Astrocyte (in vitro differentiated cells and primary cell): ENCODE measurements around the gene BAIAP3. TPM values are rescaled to one million over a fixed set of nuclear protein-coding genes. Genes with fewer than 3 reads are reported as not detected.

ENCODE experiments used
- DNase-seq: peaks from one replicate; pipeline ENCODE4 v3.0.0-alpha.2; 2010; ENCODE audit warnings: low read depth
- FAIRE-seq: peaks from 2 replicates; lab custom pipeline; 2011; peaks lifted over from hg19 to GRCh38; lab: Jason Lieb, UNC
- H2AFZ ChIP-seq: 2 replicates; pipeline ENCODE4 v1.6.0; 2012; ENCODE audit warnings: low read depth, low read length, inconsistent platforms
- H3K27ac ChIP-seq: 2 replicates; pipeline ENCODE4 v1.5.1; 2011; ENCODE audit warnings: low read depth, low read length, inconsistent platforms
- H3K27me3 ChIP-seq: 2 replicates; pipeline ENCODE4 v1.6.0; 2011; ENCODE audit warnings: low read length, inconsistent platforms; ENCODE audit not compliant: insufficient read depth
- H3K36me3 ChIP-seq: 2 replicates; pipeline ENCODE4 v1.5.1; 2011; ENCODE audit warnings: low read length, inconsistent platforms; ENCODE audit not compliant: insufficient read depth
- H3K4me1 ChIP-seq: 2 replicates; pipeline ENCODE4 v1.5.1; 2011; ENCODE audit warnings: low read length, inconsistent platforms; ENCODE audit not compliant: insufficient read depth
- H3K4me2 ChIP-seq: 2 replicates; pipeline ENCODE4 v1.6.0; 2012; ENCODE audit warnings: low read length, inconsistent platforms
- H3K4me3 ChIP-seq: 2 replicates; pipeline ENCODE4 v1.5.1; 2011; ENCODE audit warnings: low read depth, mild to moderate bottlenecking, low read length, inconsistent platforms; ENCODE audit not compliant: insufficient read depth
- H3K79me2 ChIP-seq: 2 replicates; pipeline ENCODE4 v1.6.0; 2012; ENCODE audit warnings: mild to moderate bottlenecking, low read length, inconsistent platforms; ENCODE audit not compliant: insufficient read depth
- H3K9ac ChIP-seq: 2 replicates; pipeline ENCODE4 v1.6.0; 2012; ENCODE audit warnings: mild to moderate bottlenecking, low read length, inconsistent platforms
- H3K9me3 ChIP-seq: 2 replicates; pipeline ENCODE4 v1.5.1; 2012; ENCODE audit warnings: low read depth, mild to moderate bottlenecking, low read length, inconsistent platforms; ENCODE audit not compliant: insufficient read depth
- H4K20me1 ChIP-seq: 2 replicates; pipeline ENCODE4 v1.6.0; 2012; ENCODE audit warnings: low read length, inconsistent platforms; ENCODE audit not compliant: insufficient read depth
- H3K27ac Mint-ChIP-seq: one replicate; pipeline ENCODE4 v1.8.0; 2021; ENCODE audit warnings: mild to moderate bottlenecking, mixed read lengths; ENCODE audit not compliant: unreplicated experiment
- H3K27me3 Mint-ChIP-seq: one replicate; pipeline ENCODE4 v1.8.0; 2021; ENCODE audit warnings: low read depth, mixed read lengths; ENCODE audit not compliant: unreplicated experiment
- H3K36me3 Mint-ChIP-seq: one replicate; pipeline ENCODE4 v1.8.0; 2021; ENCODE audit warnings: low read depth, mixed read lengths; ENCODE audit not compliant: unreplicated experiment
- H3K4me1 Mint-ChIP-seq: one replicate; pipeline ENCODE4 v1.8.0; 2021; ENCODE audit warnings: low read depth, mixed read lengths; ENCODE audit not compliant: unreplicated experiment
- H3K4me3 Mint-ChIP-seq: one replicate; pipeline ENCODE4 v1.8.0; 2021; ENCODE audit warnings: mild to moderate bottlenecking, moderate library complexity, mixed read lengths; ENCODE audit not compliant: unreplicated experiment
- H3K9me3 Mint-ChIP-seq: one replicate; pipeline ENCODE4 v1.8.0; 2021; ENCODE audit warnings: mild to moderate bottlenecking, mixed read lengths; ENCODE audit not compliant: unreplicated experiment
- EZH2 ChIP-seq: IDR thresholded peaks from 2 replicates; pipeline ENCODE4 v1.6.1; 2012; ENCODE audit warnings: mild to moderate bottlenecking, low read length, inconsistent platforms; ENCODE audit not compliant: insufficient read depth
- total RNA-seq: library from RNA; stranded (reverse); gene quantifications from 2 replicates; pipeline ENCODE4 v1.2.1, GENCODE V29; 2021
- TF ChIP-seq, protein P1 (sequence below): IDR thresholded peaks from 2 replicates; pipeline ENCODE4 v1.5.1; 2011; ENCODE audit warnings: low read depth, mild to moderate bottlenecking, inconsistent platforms, low read length, moderate library complexity; ENCODE audit not compliant: insufficient read depth

BAIAP3 gene
- total RNA-seq, 1 donor from 2014 or later: 2.6 TPM

- Histone ChIP-seq H3K27ac (peak overlapping the region; percentile 56), H2AFZ (no peak overlapping the region), H3K4me1 (peaks cover 24% of the 10 kb centered on the region), H4K20me1 (peaks cover 62% of the 10 kb centered on the region), H3K79me2 (peaks cover 65% of the 10 kb centered on the region), H3K4me3 (peak overlapping the region; percentile 86), H3K4me2 (peak overlapping the region; percentile 100), H3K27me3 (no peaks in the 10 kb centered on the region), H3K9me3 (no peaks in the 10 kb centered on the region), H3K9ac (peak overlapping the region; percentile 99), H3K36me3 (peaks cover 5% of the 10 kb centered on the region)
- Mint-ChIP-seq H3K4me3 (peak overlapping the region; percentile 92), H3K27ac (peak overlapping the region; percentile 73), H3K4me1 (peaks cover 6% of the 10 kb centered on the region), H3K36me3 (peaks cover 2% of the 10 kb centered on the region), H3K27me3 (no peaks in the 10 kb centered on the region), H3K9me3 (no peaks in the 10 kb centered on the region)
- DNase-seq: no peak
- no peak for FAIRE-seq
- TF ChIP-seq EZH2: no peak
- TF ChIP-seq, protein P1, sequence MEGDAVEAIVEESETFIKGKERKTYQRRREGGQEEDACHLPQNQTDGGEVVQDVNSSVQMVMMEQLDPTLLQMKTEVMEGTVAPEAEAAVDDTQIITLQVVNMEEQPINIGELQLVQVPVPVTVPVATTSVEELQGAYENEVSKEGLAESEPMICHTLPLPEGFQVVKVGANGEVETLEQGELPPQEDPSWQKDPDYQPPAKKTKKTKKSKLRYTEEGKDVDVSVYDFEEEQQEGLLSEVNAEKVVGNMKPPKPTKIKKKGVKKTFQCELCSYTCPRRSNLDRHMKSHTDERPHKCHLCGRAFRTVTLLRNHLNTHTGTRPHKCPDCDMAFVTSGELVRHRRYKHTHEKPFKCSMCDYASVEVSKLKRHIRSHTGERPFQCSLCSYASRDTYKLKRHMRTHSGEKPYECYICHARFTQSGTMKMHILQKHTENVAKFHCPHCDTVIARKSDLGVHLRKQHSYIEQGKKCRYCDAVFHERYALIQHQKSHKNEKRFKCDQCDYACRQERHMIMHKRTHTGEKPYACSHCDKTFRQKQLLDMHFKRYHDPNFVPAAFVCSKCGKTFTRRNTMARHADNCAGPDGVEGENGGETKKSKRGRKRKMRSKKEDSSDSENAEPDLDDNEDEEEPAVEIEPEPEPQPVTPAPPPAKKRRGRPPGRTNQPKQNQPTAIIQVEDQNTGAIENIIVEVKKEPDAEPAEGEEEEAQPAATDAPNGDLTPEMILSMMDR: no peak
Measured at GRCh38 chr16:1311212-1311737, 22.2 kb upstream of the BAIAP3 start.

- H3K79me2 ChIP-seq: peaks cover 71% of the 10 kb centered on the region
- Mint-ChIP-seq H3K9me3 (no peaks in the 10 kb centered on the region), H3K36me3 (peaks cover 6% of the 10 kb centered on the region), H3K4me3 (peak overlapping the region; percentile 92), H3K27me3 (no peaks in the 10 kb centered on the region), H3K27ac (no peak overlapping the region), H3K4me1 (peaks cover 6% of the 10 kb centered on the region)
- H3K4me1 ChIP-seq: peaks cover 24% of the 10 kb centered on the region
- H3K36me3 ChIP-seq: peaks cover 11% of the 10 kb centered on the region
- peak overlapping the region; percentile 99 for H3K9ac ChIP-seq
- peaks cover 68% of the 10 kb centered on the region for H4K20me1 ChIP-seq
- FAIRE-seq (no peak), DNase-seq (no peak)
- H3K4me3 ChIP-seq: peak overlapping the region; percentile 86
- H3K27me3 ChIP-seq: no peaks in the 10 kb centered on the region
- no peak overlapping the region for H3K27ac ChIP-seq
- H3K9me3 ChIP-seq: no peaks in the 10 kb centered on the region
- no peak for TF ChIP-seq EZH2
- TF ChIP-seq, protein P1: no peak
- H3K4me2 ChIP-seq: peak overlapping the region; percentile 100
- H2AFZ ChIP-seq: no peak overlapping the region
Measured at GRCh38 chr16:1311738-1312466, 21.5 kb upstream of the BAIAP3 start.

DNA sequence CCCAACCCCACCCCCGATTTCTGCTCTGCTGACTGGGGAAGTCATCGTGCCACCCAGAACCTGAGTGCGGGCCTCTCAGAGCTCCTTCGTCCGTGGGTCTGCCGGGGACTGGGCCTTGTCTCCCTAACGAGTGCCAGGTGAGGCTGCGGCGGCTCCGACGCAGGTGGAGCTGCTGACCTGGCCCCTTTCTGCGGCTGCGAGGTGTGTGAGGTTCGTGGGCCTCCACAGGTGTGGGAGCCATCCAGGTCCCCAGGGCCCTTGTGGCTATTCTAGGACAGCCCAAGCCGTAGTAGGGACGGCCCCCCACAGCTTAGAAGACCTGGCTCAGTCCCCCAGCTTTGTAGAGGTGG is 21.0 kb upstream of the BAIAP3 start:
- peak overlapping the region; percentile 99 for H3K9ac ChIP-seq
- H3K27me3 ChIP-seq: no peaks in the 10 kb centered on the region
- H3K9me3 Mint-ChIP-seq: no peaks in the 10 kb centered on the region
- H3K9me3 ChIP-seq: no peaks in the 10 kb centered on the region
- DNase-seq (no peak), FAIRE-seq (no peak)
- peaks cover 24% of the 10 kb centered on the region for H3K4me1 ChIP-seq
- H3K79me2 ChIP-seq: peaks cover 77% of the 10 kb centered on the region
- H3K27ac ChIP-seq: no peak overlapping the region
- no peaks in the 10 kb centered on the region for H3K27me3 Mint-ChIP-seq
- TF ChIP-seq, protein P1: no peak
- no peak for TF ChIP-seq EZH2
- peaks cover 6% of the 10 kb centered on the region for H3K4me1 Mint-ChIP-seq
- H3K4me3 ChIP-seq: no peak overlapping the region
- peaks cover 72% of the 10 kb centered on the region for H4K20me1 ChIP-seq
- H3K27ac Mint-ChIP-seq: no peak overlapping the region
- peaks cover 16% of the 10 kb centered on the region for H3K36me3 ChIP-seq
- no peak overlapping the region for H3K4me3 Mint-ChIP-seq
- no peak overlapping the region for H2AFZ ChIP-seq
- peaks cover 6% of the 10 kb centered on the region for H3K36me3 Mint-ChIP-seq
- peak overlapping the region; percentile 100 for H3K4me2 ChIP-seq
